DOHH2 (cell line): ENCODE measurements around the gene SERINC4.

Experiments used
- H3F3A ChIP-seq: fragments of 200-600 bp; sonication (generic), shearing (Covaris generic); 2 replicates; pipeline ENCODE4 v1.6.0; 2016; ENCODE audit warnings: antibody characterized with exemption, mild to moderate bottlenecking; ENCODE audit not compliant: control insufficient read depth, insufficient read depth
- H3K27ac ChIP-seq: fragments of 200-600 bp; sonication (generic); 2 replicates; pipeline ENCODE4 v1.5.1; 2014; ENCODE audit warnings: low read depth, mild to moderate bottlenecking, low read length, moderate library complexity
- H3K27me3 ChIP-seq: fragments of 200-600 bp; sonication (generic); 2 replicates; pipeline ENCODE4 v1.6.1; 2014; ENCODE audit warnings: mild to moderate bottlenecking, low read length, mixed read lengths; ENCODE audit not compliant: control insufficient read depth
- H3K36me3 ChIP-seq: fragments of 200-600 bp; sonication (generic); 2 replicates; pipeline ENCODE4 v1.6.1; 2014; ENCODE audit warnings: mild to moderate bottlenecking, low read length, moderate library complexity, mixed read lengths; ENCODE audit not compliant: control insufficient read depth
- H3K4me1 ChIP-seq: fragments of 200-600 bp; sonication (generic); 2 replicates; pipeline ENCODE4 v1.6.1; 2014; ENCODE audit warnings: mild to moderate bottlenecking, low read length, mixed read lengths; ENCODE audit not compliant: control insufficient read depth
- H3K4me2 ChIP-seq: fragments of 200-600 bp; sonication (generic); 2 replicates; pipeline ENCODE4 v1.6.0; 2014; ENCODE audit warnings: mild to moderate bottlenecking, low read length, moderate library complexity
- H3K4me3 ChIP-seq: fragments of 200-600 bp; sonication (generic); 2 replicates; pipeline ENCODE4 v1.5.1; 2014; ENCODE audit warnings: mild to moderate bottlenecking, low read length, mixed read lengths
- H3K79me2 ChIP-seq: fragments of 200-600 bp; sonication (generic); 2 replicates; pipeline ENCODE4 v1.6.1; 2014; ENCODE audit warnings: mild to moderate bottlenecking, low read length, mixed read lengths; ENCODE audit not compliant: control insufficient read depth
- H3K9me2 ChIP-seq: fragments of 200-600 bp; sonication (generic); replicated peaks from 2 replicates; pipeline ENCODE4 v1.6.1; 2014; ENCODE audit warnings: mild to moderate bottlenecking, low read length, mixed read lengths; ENCODE audit not compliant: control insufficient read depth
- H3K9me3 ChIP-seq: fragments of 200-600 bp; sonication (generic); 2 replicates; pipeline ENCODE4 v1.6.1; 2014; ENCODE audit warnings: antibody characterized with exemption, low read length, mixed read lengths; ENCODE audit not compliant: control insufficient read depth, insufficient read depth
- H4K20me1 ChIP-seq: fragments of 200-600 bp; sonication (generic); 2 replicates; pipeline ENCODE4 v1.6.0; 2014; ENCODE audit warnings: low read depth, mild to moderate bottlenecking, antibody characterized with exemption, low read length, moderate library complexity; ENCODE audit not compliant: control insufficient read depth, insufficient read depth
- EZH2phosphoT487 ChIP-seq: fragments of 200-600 bp; sonication (generic); IDR thresholded peaks from 2 replicates; pipeline ENCODE4 v1.6.1; 2017; ENCODE audit warnings: borderline replicate concordance, mild to moderate bottlenecking, antibody characterized with exemption, low read length, moderate library complexity, mixed read lengths
- TF ChIP-seq, protein P1 (sequence below): fragments of 200-600 bp; sonication (generic); IDR thresholded peaks from one replicate; pipeline ENCODE4 v1.5.1; 2014; ENCODE audit warnings: antibody characterized with exemption, mild to moderate bottlenecking, low read depth, low read length; ENCODE audit not compliant: poor library complexity, severe bottlenecking

Gene SERINC4

DNA sequence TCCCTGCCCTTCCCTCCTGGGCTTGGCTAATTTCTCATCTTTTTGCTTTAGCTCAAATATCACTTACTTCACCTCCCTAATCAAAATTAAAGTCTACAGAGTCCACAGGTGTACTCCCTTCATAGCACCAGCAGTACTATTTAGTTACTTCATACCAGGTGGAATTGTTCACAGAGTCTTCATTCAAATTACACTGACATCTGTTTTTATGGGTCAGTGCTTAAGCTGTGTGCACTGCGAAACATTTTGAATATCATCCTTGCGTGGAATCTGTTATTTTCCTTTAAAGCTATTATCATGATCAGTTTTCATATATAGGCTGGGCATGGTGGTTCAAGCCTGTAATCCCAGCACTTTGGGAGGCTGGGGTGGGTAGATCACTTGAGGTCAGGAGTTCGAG lies 10.6 kb downstream of the SERINC4 start:
- Histone ChIP-seq H3F3A (peaks cover 50% of the 10 kb centered on the region), H3K9me2 (no peaks in the 10 kb centered on the region), H3K4me1 (peaks cover 81% of the 10 kb centered on the region), H4K20me1 (0 out of 2 replicates have a peak, but pooled peaks cover 4% of the 10 kb centered on the region), H3K79me2 (peaks cover 36% of the 10 kb centered on the region), H3K27ac (peak overlapping the region; percentile 99), H3K27me3 (no peaks in the 10 kb centered on the region), H3K4me3 (peak overlapping the region; percentile 70), H3K9me3 (no peaks in the 10 kb centered on the region), H3K36me3 (peaks cover 47% of the 10 kb centered on the region), H3K4me2 (peak overlapping the region; percentile 93)
- no peak for TF ChIP-seq EZH2phosphoT487
- TF ChIP-seq, protein P1, sequence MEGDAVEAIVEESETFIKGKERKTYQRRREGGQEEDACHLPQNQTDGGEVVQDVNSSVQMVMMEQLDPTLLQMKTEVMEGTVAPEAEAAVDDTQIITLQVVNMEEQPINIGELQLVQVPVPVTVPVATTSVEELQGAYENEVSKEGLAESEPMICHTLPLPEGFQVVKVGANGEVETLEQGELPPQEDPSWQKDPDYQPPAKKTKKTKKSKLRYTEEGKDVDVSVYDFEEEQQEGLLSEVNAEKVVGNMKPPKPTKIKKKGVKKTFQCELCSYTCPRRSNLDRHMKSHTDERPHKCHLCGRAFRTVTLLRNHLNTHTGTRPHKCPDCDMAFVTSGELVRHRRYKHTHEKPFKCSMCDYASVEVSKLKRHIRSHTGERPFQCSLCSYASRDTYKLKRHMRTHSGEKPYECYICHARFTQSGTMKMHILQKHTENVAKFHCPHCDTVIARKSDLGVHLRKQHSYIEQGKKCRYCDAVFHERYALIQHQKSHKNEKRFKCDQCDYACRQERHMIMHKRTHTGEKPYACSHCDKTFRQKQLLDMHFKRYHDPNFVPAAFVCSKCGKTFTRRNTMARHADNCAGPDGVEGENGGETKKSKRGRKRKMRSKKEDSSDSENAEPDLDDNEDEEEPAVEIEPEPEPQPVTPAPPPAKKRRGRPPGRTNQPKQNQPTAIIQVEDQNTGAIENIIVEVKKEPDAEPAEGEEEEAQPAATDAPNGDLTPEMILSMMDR, result no peak

- peaks cover 53% of the 10 kb centered on the region for H3F3A ChIP-seq
- H3K36me3 ChIP-seq, result peaks cover 55% of the 10 kb centered on the region
- H3K79me2 ChIP-seq, result peaks cover 90% of the 10 kb centered on the region
- no peaks in the 10 kb centered on the region for H3K27me3 ChIP-seq
- H3K9me3 ChIP-seq, result no peaks in the 10 kb centered on the region
- TF ChIP-seq, protein P1, result no peak
- TF ChIP-seq EZH2phosphoT487, result no peak
- no peaks in the 10 kb centered on the region for H3K9me2 ChIP-seq
- peak overlapping the region; percentile 60 for H3K4me3 ChIP-seq
- H3K4me1 ChIP-seq, result peaks cover 75% of the 10 kb centered on the region
- H3K4me2 ChIP-seq, result peak overlapping the region; percentile 75
- H3K27ac ChIP-seq, result peak overlapping the region; percentile 97
- H4K20me1 ChIP-seq, result peaks cover 8% of the 10 kb centered on the region; the same call in 1 of the 2 replicates
Measured at GRCh38 chr15:43779016-43779415, 21.0 kb downstream of the SERINC4 start.

- Histone ChIP-seq H3F3A (peaks cover 64% of the 10 kb centered on the region), H3K79me2 (peaks cover 92% of the 10 kb centered on the region), H3K27me3 (no peaks in the 10 kb centered on the region), H4K20me1 (peaks cover 11% of the 10 kb centered on the region; the same call in 1 of the 2 replicates), H3K36me3 (peaks cover 71% of the 10 kb centered on the region), H3K9me2 (no peaks in the 10 kb centered on the region), H3K4me2 (peak overlapping the region; percentile 93), H3K4me1 (peaks cover 77% of the 10 kb centered on the region), H3K27ac (peak overlapping the region; percentile 97), H3K4me3 (peak overlapping the region; percentile 95), H3K9me3 (no peaks in the 10 kb centered on the region)
- TF ChIP-seq, protein P1, result peak; percentile 87
- no peak for TF ChIP-seq EZH2phosphoT487
Measured at GRCh38 chr15:43777267-43777914, 22.6 kb downstream of the SERINC4 start.
